C4-2B (cell line): ENCODE results near the gene MS4A4A.

ENCODE experiments used
- CTCF ChIP-seq: fragments of 450-650 bp; conservative IDR thresholded peaks from 2 replicates; pipeline ENCODE4 v1.5.1; 2017; ENCODE audit warnings: mild to moderate bottlenecking
- ZFX ChIP-seq: fragments of 450-650 bp; IDR thresholded peaks from 2 replicates; pipeline ENCODE4 v1.6.1; 2017

DNA sequence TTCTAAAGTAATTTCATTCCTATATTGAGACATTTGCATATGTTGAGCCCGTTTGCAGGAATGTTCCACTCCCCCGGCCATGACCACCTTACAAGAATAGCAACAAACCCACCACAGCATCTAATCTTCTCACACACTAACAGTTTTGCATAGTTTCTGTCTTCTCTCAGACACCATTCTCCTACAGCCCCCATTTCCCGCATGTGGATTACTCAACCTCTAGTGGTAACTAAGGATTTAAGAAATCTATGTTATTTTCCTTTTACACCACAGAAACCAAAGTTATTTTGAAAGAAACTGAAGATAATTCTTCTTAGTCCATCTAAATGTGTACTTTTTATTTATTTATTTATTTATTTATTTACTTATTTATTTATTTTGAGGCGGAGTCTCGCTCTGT lies 39.8 kb upstream of the MS4A4A start:
- TF ChIP-seq CTCF (no peak), ZFX (no peak)
